MM.1S (cell line): Measurements from ENCODE around the gene SRSF5.

Source experiments
- DNase-seq: peaks from one replicate; pipeline ENCODE4 v3.0.0-alpha.2; 2015
- H2AFZ ChIP-seq: fragments of 300-600 bp; sonication (generic); 2 replicates; pipeline ENCODE4 v1.6.0; 2016; ENCODE audit warnings: antibody characterized with exemption, low read length
- H3F3A ChIP-seq: fragments of 300-600 bp; sonication (generic); 2 replicates; pipeline ENCODE4 v1.6.1; 2016; ENCODE audit warnings: mild to moderate bottlenecking, antibody characterized with exemption, low read length, moderate library complexity, mixed read lengths; ENCODE audit not compliant: insufficient read depth
- H3K27ac ChIP-seq: fragments of 300-600 bp; sonication (generic); 2 replicates; pipeline ENCODE4 v1.5.1; 2016; ENCODE audit warnings: mild to moderate bottlenecking, low read length
- H3K27me3 ChIP-seq: fragments of 300-600 bp; sonication (generic); replicated peaks from 2 replicates; pipeline ENCODE4 v1.6.0; 2016; ENCODE audit warnings: low read length; ENCODE audit not compliant: insufficient read depth
- H3K36me3 ChIP-seq: fragments of 300-600 bp; sonication (generic); replicated peaks from 2 replicates; pipeline ENCODE4 v1.6.1; 2016; ENCODE audit warnings: mild to moderate bottlenecking, low read length, mixed read lengths; ENCODE audit not compliant: insufficient read depth
- H3K4me1 ChIP-seq: fragments of 300-600 bp; sonication (generic); 2 replicates; pipeline ENCODE4 v1.6.1; 2016; ENCODE audit warnings: low read length, mixed read lengths
- H3K4me2 ChIP-seq: fragments of 300-600 bp; sonication (generic); 2 replicates; pipeline ENCODE4 v1.6.0; 2016; ENCODE audit warnings: low read depth, low read length
- H3K4me3 ChIP-seq: fragments of 300-600 bp; sonication (generic); 2 replicates; pipeline ENCODE4 v1.5.1; 2016; ENCODE audit warnings: low read length, mixed read lengths
- H3K79me2 ChIP-seq: fragments of 300-600 bp; sonication (generic); 2 replicates; pipeline ENCODE4 v1.6.1; 2016; ENCODE audit warnings: mixed run types, low read length, mixed read lengths
- H3K9ac ChIP-seq: fragments of 300-600 bp; sonication (generic); 2 replicates; pipeline ENCODE4 v1.6.1; 2016; ENCODE audit warnings: low read length, mixed read lengths
- H3K9me2 ChIP-seq: fragments of 300-600 bp; sonication (generic); replicated peaks from 2 replicates; pipeline ENCODE4 v1.6.1; 2016; ENCODE audit warnings: mild to moderate bottlenecking, low read length, mixed read lengths; ENCODE audit not compliant: insufficient read depth
- H3K9me3 ChIP-seq: fragments of 300-600 bp; sonication (generic); replicated peaks from 2 replicates; pipeline ENCODE4 v1.6.1; 2016; ENCODE audit warnings: mild to moderate bottlenecking, low read length, mixed read lengths; ENCODE audit not compliant: insufficient read depth
- H4K20me1 ChIP-seq: fragments of 300-600 bp; sonication (generic); 2 replicates; pipeline ENCODE4 v1.6.1; 2016; ENCODE audit warnings: mild to moderate bottlenecking, low read length, moderate library complexity, mixed read lengths; ENCODE audit not compliant: insufficient read depth
- EZH2 ChIP-seq: fragments of 300-600 bp; sonication (generic); optimal IDR thresholded peaks from 2 replicates; pipeline ENCODE3; 2017; ENCODE audit warnings: low read depth, mild to moderate bottlenecking, antibody characterized with exemption, low read length, mixed read lengths
- EZH2phosphoT487 ChIP-seq: fragments of 300-600 bp; sonication (generic); IDR thresholded peaks from 2 replicates; pipeline ENCODE4 v1.6.1; 2018; ENCODE audit warnings: antibody characterized with exemption, low read length
- TF ChIP-seq, protein P1 (sequence below): fragments of 300-600 bp; sonication (generic); IDR thresholded peaks from 2 replicates; pipeline ENCODE4 v1.5.1; 2016; ENCODE audit warnings: antibody characterized with exemption, low read length, mixed read lengths

SRSF5 gene

DNA sequence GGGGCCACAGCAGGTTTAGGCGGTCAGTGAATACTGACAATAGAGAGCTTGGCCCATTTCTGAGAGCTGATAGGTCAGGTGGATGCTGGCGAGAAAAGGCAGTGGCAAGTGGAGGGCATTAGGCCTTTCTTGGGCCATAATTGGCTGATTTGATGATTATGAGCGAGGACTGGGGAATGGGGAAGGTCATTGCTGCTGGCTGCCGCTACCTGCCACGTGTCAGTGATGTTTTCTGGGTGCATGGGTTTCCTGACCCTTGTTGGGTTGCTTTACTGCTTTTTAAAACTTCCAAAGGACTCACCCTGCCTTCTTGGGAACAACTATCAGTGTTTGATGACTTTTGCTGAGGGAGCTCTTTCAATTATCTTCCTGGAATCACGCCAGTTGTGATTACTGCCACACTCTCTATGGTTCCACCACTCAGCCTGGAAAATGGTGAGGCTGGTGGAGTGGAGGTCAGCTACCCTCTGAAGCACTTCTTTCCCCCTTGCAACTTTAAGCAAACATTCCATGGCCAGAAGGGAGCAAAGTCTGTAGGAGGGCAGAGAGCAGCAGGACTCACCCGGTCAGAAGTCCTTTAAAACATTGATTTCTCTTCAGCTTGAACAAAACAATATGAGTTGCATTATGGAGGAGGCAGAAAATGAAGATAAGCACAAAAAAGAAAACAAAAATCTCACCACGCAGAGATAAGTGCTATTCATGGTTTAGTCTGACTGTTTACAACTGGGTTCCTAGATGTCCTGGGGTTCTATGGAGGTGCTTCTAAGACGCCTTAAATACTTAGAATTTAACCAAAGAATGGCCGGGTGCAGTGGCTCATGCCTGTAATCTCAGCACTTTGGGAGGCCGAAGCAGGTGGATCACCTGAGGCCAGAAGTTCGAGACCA, 42.2 kb downstream of the SRSF5 start:
- no peaks in the 10 kb centered on the region for H3K9me3 ChIP-seq
- H3K4me3 ChIP-seq, result no peak overlapping the region
- no peaks in the 10 kb centered on the region for H3K9me2 ChIP-seq
- H3K4me2 ChIP-seq, result no peak overlapping the region
- no peak for TF ChIP-seq EZH2
- TF ChIP-seq, protein P1, sequence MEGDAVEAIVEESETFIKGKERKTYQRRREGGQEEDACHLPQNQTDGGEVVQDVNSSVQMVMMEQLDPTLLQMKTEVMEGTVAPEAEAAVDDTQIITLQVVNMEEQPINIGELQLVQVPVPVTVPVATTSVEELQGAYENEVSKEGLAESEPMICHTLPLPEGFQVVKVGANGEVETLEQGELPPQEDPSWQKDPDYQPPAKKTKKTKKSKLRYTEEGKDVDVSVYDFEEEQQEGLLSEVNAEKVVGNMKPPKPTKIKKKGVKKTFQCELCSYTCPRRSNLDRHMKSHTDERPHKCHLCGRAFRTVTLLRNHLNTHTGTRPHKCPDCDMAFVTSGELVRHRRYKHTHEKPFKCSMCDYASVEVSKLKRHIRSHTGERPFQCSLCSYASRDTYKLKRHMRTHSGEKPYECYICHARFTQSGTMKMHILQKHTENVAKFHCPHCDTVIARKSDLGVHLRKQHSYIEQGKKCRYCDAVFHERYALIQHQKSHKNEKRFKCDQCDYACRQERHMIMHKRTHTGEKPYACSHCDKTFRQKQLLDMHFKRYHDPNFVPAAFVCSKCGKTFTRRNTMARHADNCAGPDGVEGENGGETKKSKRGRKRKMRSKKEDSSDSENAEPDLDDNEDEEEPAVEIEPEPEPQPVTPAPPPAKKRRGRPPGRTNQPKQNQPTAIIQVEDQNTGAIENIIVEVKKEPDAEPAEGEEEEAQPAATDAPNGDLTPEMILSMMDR, result no peak
- no peak for TF ChIP-seq EZH2phosphoT487
- no peaks in the 10 kb centered on the region for H3K79me2 ChIP-seq
- H3F3A ChIP-seq, result no peaks in the 10 kb centered on the region
- H3K9ac ChIP-seq, result no peak overlapping the region
- DNase-seq, result no peak
- no peaks in the 10 kb centered on the region for H4K20me1 ChIP-seq
- H3K4me1 ChIP-seq, result no peaks in the 10 kb centered on the region
- no peaks in the 10 kb centered on the region for H3K27me3 ChIP-seq
- no peak overlapping the region for H3K27ac ChIP-seq
- H3K36me3 ChIP-seq, result no peaks in the 10 kb centered on the region
- H2AFZ ChIP-seq, result no peak overlapping the region

DNA sequence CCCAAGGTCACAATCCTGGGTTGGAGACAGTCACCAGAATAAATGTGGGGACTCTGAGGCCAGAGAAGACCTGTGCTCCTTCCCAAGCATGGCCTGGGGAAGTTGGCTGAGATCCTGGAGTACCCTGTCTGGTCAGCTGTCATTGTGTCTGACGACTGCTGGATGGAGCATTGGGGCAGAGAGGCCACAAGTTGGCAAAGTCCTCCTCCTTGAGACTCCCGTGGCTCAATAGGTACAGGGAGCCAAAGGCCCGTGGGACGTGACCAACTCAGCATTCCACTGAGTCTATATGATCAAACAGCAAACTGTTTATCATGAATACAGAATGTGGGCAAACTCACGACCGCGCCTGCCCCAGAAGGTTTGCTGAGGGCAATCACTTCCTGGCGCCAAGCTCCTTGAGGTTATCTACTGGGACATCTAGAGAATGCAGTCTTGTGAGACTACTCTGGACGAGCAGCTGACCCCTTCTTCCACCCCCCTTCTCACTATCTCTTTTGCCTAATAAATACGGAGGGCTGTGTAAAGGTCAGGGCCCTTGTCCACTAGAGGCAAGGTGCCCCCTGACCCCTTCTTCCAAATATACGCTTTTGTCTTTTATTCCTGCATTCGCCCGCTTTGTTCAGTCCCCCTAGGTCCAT, 44.4 kb downstream of the SRSF5 start:
- H3F3A ChIP-seq, result no peaks in the 10 kb centered on the region
- TF ChIP-seq EZH2phosphoT487 (no peak), EZH2 (no peak)
- TF ChIP-seq, protein P1, result no peak
- H3K4me2 ChIP-seq, result no peak overlapping the region
- H3K9ac ChIP-seq, result no peak overlapping the region
- H3K27me3 ChIP-seq, result no peaks in the 10 kb centered on the region
- H2AFZ ChIP-seq, result no peak overlapping the region
- no peak overlapping the region for H3K27ac ChIP-seq
- H3K9me3 ChIP-seq, result no peaks in the 10 kb centered on the region
- no peaks in the 10 kb centered on the region for H3K36me3 ChIP-seq
- H3K4me1 ChIP-seq, result no peaks in the 10 kb centered on the region
- H3K9me2 ChIP-seq, result no peaks in the 10 kb centered on the region
- DNase-seq, result no peak
- no peaks in the 10 kb centered on the region for H4K20me1 ChIP-seq
- H3K79me2 ChIP-seq, result no peaks in the 10 kb centered on the region
- no peak overlapping the region for H3K4me3 ChIP-seq

DNA sequence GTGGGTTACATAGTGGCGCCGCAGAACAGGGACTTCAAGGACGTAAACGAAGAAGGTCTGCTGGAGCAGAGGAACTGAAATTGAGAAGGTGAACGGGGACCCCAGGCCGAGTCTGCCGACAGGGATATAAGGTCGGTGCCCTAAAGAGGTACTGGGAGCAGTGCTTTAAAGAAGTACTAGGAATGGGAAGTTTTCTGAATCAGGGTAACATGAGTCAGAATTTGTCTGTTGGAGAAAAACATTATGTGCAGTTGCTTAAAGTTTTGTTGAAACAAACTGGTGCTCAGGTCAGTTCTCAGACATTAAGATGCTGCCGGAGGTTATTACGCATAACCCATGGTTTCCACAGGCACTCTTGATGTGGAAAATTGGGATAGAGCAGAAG, 44.9 kb downstream of the SRSF5 start:
- Histone ChIP-seq H3K79me2 (no peaks in the 10 kb centered on the region), H3K9me3 (no peaks in the 10 kb centered on the region), H3K27me3 (no peaks in the 10 kb centered on the region), H3K4me1 (no peaks in the 10 kb centered on the region), H3K4me2 (no peak overlapping the region), H3K27ac (no peak overlapping the region), H3K9me2 (no peaks in the 10 kb centered on the region), H3F3A (no peaks in the 10 kb centered on the region), H3K4me3 (no peak overlapping the region), H3K36me3 (no peaks in the 10 kb centered on the region), H2AFZ (no peak overlapping the region), H3K9ac (no peak overlapping the region), H4K20me1 (no peaks in the 10 kb centered on the region)
- no peak for TF ChIP-seq EZH2
- TF ChIP-seq, protein P1, result no peak
- TF ChIP-seq EZH2phosphoT487, result no peak
- no peak for DNase-seq
